RCC 7860 (cell line): ENCODE measurements around the gene SLC46A1.
A peak's percentile ranks its signal among the peaks of the same experiment; 100 is the strongest.
"Not testable (repeated sequence)": the region's sequence is repeated elsewhere in the genome, so short reads cannot be mapped to it uniquely, and the experiment has no call there.

Source experiments
- DNase-seq: peaks from one replicate; pipeline ENCODE4 v3.0.0-alpha.2; 2015; ENCODE audit warnings: low spot score
- FAIRE-seq: peaks from 2 replicates; lab custom pipeline; 2012; peaks lifted over from hg19 to GRCh38; lab: Jason Lieb, UNC

The SLC46A1 gene

DNA sequence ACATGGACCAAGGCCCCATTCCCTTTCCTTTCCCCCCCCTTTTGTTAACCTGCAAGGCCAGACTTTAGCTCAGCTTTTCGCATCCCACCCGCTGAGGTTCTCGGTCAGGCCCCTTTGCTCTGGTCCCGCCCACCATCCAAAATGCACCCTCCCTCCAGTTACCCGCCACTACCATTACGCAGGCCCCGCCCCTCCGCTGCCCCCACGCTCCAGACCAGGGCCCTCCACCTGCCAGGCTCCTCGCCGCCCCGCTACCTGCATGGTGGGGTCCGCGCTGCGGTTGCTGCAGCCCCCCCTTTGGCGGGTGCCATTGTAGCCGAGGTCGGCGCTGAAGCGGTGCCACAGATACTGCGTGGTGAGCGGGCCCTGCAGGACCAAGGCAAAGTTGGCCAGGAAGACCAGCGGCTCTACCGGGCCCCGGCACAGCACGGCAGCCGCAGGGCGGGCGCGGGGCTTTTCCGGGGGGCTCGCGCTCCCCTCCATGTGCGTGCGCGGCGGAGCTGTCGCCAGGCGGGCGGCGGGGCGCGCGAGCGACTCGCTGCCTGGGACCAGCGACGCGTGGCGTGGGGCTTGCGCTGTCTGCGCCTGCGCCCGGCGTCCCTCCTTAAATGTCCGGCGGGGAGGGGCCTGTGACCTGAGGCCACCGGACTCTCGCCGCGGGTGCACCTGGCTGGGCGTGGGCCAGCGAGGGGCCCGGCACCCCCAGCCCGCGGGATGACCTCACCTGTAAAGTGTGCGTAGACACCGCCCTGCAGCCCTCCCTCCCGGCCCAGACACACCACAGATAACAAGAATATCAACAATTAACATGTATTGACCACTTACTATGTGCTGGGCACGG, at the start of gene SLC46A1:
Gene SLC46A1 (minus strand): TSS at position 581 of the 841 bp plus-strand sequence. CDS start 98 bp downstream, at position 483.
- DNase-seq (no peak), FAIRE-seq (no peak)

- DNase-seq (no peak), FAIRE-seq (no peak)
Observed at GRCh38 chr17:28449859-28450258, 43.8 kb upstream of the SLC46A1 start.

DNA sequence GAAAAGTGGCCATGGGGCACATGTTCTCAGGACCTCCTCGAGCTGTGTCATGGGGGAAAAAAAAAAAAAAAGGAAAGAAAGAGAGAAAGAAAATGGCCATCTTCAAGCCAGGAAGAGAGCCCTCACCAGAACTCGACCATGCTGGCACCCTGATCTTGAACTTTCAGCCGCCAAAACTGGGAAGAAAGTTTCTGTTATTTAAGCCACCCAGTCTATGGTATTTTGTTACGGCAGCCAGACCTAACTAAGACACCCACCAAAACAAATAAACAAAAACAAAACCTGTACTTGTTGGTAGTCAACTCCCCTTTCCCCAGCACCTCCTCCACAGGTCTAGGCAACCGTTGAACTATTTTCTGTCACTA, 41.4 kb upstream of the SLC46A1 start:
- FAIRE-seq (no peak), DNase-seq (no peak)

DNA sequence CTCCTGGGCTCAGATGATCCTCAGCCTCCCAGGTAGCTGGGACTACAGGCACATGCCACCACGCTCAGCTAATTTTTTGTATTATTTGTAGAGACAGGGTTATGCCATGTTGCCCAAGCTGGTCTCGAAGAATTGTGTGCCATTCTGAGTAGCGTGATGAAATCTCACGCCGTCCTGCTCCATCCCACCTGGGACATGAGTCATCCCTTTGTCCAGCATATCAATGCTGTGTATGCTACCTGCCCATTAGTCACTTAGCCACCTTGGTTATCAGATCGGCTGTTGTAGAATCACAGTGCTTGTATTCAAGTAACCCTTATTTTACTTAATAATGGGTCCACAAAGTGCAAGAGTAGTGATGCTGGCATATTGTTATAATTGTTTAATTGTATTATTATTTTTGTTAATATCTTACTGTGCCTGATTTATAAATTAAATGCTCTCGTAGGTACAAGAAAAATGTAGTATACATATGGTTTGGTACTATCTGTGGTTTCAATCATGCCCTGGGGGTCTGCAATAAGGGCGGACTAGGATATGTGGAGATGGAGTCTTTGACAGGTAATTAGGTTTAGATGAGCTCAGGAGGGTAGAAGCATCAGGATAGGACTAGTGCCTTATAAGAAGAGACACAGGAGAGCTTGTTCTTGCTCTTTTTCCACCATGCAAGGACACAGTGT, 40.8 kb upstream of the SLC46A1 start:
- FAIRE-seq, result no peak
- no peak for DNase-seq

- DNase-seq, result no peak
- FAIRE-seq, result no peak
Observed at GRCh38 chr17:28443901-28444638, 38.1 kb upstream of the SLC46A1 start.

DNA sequence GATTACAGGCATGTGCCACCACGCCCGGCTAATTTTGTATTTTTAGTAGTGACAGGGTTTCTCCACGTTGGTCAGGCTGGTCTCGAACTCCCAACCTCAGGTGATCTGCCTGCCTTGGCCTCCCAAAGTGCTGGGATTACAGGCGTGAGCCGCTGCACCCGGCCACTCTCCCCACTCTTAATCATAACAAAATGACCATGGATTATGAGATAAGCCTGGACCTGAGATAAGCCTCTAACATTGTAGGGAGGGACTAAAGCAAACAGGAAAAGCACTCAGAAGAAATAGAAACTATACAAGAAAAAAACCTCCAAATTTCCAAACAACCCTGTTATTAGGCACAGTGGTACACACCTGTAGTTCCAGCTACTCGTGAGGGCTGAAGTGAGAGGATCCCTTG, 28.3 kb upstream of the SLC46A1 start:
- not testable (repeated sequence) for DNase-seq, FAIRE-seq

DNA sequence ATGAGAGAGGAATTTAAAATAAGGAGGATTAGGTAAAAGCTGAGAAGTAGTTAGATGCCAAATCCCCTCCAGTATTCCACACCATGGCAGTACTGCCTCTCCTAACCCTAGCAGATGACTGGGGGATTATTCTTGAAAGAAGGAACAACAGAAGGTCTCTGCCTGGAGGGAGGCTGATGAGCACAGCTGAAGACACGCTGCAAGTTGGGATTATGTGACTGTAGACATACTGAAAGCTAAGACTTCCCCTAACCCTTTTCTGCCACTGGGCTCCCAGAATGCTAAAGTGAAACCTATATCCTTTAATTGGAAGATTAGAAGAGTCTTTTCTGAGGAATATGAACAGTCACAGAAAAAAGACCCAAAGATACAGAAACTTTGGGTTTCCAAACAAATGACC, 27.7 kb upstream of the SLC46A1 start:
- DNase-seq, result no peak
- no peak for FAIRE-seq

DNA sequence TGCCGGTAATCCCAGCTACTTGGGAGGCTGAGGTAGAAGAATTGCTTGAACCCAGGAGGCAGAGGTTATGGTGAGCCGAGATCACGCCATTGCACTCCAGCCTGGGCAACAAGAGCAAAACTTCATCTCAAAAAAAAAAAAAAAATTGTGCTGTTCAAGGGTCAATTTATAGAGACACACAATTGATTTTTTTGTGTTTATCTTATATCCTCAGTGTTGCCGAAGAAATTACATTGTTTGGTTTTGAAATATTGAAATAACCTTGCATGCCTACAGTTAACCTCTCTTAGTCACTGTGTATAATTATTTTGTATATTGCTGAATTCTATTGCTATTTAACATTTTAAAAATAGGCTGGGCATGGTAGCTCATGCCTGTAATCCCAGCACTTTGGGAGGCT, 22.0 kb upstream of the SLC46A1 start:
- not testable (repeated sequence) for DNase-seq, FAIRE-seq

GRCh38 chr17:28427371-28427770, 21.4 kb upstream of the SLC46A1 start:
- FAIRE-seq (no peak), DNase-seq (no peak)

- FAIRE-seq (no peak), DNase-seq (no peak)
Observed at GRCh38 chr17:28426081-28426519, 20.1 kb upstream of the SLC46A1 start.

DNA sequence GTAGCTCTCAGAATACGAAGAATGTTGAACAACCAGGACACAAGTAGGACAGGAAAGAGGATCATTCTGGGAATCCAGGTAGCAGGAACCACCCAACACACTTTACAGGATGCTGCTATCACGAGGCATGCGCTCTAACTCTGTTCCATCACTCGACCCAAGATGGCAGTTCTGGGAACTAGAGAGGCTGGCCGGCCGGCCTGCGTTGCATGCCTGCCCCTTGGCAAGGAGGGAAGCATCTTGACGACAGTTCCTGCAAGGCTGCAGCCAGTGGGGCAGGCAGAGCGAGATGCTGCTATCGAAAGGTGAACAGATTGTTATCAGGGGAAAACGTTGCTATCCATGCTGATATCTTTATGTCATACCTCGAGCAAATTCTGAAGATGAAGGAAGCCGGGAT, 19.2 kb upstream of the SLC46A1 start:
- no peak for FAIRE-seq
- DNase-seq, result no peak

- DNase-seq, result no peak
- no peak for FAIRE-seq
Observed at GRCh38 chr17:28421787-28422305, 15.8 kb upstream of the SLC46A1 start.

DNA sequence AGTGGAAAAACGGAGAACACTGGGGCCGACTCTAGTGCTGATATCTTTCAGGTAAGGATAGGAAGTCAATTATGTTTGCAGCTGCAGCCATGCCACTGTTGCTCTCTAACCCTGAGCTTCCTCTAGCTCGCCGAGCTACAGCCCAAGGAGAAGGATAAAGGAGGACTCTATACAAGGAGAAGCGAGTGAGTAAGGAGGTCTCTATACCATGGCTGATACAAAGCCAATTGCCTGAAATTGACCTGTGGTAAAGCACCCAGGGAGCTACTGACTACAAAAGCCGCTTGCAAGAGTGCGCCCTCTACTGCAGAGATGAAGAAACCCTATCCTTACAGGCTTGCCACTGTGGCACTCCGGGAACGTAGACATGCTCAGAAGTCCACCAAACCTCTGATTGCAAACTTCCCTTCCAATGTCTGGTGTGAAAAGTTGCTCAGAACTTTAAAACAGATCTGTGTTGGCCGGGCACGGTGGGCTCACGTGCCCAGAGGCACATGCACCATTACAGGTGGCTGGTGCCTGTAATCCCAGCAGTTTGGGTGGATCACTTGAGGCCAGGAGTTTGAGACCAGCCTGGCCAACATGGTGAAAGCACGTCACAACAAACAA, 10.8 kb upstream of the SLC46A1 start:
- FAIRE-seq (no peak), DNase-seq (peak; percentile 54)

DNA sequence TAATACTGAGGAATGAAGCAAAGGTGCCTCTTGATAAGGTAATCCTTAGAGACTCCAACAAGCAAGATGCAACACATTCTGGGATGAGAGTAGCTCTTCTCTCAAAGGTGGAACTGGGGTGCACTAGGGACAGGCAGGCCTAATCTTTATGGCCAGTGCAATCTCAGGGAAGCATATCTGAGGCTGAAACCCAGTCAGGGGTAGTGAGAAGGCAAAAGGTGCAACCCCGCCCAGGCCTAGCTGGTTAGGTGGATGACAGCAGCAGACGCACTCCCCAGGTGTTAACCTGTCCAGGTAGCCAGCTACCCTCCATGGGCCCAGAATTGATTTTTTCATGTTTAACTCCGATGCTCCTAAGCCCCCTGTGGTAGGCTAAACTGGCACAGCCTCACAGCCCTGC, 9.9 kb upstream of the SLC46A1 start:
- FAIRE-seq (no peak), DNase-seq (no peak)

- FAIRE-seq, result no peak
- DNase-seq, result no peak
Observed at GRCh38 chr17:28413804-28414203, 7.8 kb upstream of the SLC46A1 start.

GRCh38 chr17:28412099-28412498, 6.1 kb upstream of the SLC46A1 start:
- FAIRE-seq, result no peak
- DNase-seq, result no peak

- FAIRE-seq, result no peak
- DNase-seq, result no peak
Observed at GRCh38 chr17:28407974-28408306, 1.9 kb upstream of the SLC46A1 start.

GRCh38 chr17:28407130-28407973, 1.3 kb upstream of the SLC46A1 start:
- FAIRE-seq, result no peak

GRCh38 chr17:28406473-28406814, 432 bp upstream of the SLC46A1 start:
- FAIRE-seq (no peak), DNase-seq (no peak)

More at GRCh38 chr17:28407130-28407973, 1.3 kb upstream of the SLC46A1 start:
- no peak for DNase-seq
